HG03060 (cell line): Measurements from ENCODE around the gene ZRANB1.
"Not testable (repeated sequence)": the region's sequence is repeated elsewhere in the genome, so short reads cannot be mapped to it uniquely, and the experiment has no call there.

Experiments used
- ATAC-seq: cut with Tn5 transposase; IDR thresholded peaks from one replicate; pipeline ENCODE4 v1.9.1; 2021; ENCODE audit warnings: low read depth, moderate number of reproducible peaks; ENCODE audit not compliant: unreplicated experiment

ZRANB1 gene

DNA sequence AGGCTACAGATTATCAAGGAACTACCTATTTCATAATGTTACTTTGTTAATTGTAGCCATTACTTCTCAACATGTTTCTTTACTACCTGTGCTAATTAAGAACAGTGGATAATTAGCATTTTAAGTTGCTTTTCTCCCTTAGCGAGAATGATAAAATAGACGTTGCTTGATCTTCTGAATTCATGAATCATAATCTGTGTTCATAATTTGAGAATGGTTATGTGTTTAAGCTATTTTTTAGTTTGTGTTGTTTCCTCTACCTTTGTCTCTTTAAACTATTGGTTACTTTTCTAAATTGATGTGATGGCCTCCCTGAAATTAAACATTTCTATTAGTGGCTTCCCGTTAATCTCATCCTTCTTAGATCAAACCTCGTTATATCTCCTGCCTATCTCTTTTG lies at the start of gene ZRANB1:
ZRANB1 (plus strand) TSS at position 301 of the 400 bp plus-strand sequence. CDS start 371 bp downstream, outside the sequence.
- ATAC-seq: no peak

DNA sequence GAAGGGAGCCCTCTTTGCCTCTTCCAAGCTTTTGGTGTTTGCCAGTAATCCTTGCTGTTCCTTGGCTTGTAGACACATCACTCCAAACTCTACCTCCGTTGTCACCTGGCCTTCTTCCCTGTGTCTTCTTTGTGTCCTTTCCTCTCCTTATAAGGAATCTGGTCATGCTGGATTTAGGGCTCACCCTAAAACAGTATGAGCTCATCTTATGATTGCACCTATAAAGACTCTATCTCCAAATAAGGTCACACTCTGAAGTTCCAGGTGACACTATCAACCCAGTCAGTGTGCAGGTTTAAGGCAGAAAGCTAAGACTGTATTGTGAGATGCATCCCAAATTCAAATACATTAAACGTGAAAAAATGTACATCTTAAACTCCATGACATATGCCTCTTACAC lies 49.0 kb upstream of the ZRANB1 start:
- no peak for ATAC-seq

GRCh38 chr10:124894569-124895215 lies 47.2 kb upstream of the ZRANB1 start:
- ATAC-seq: no peak

DNA sequence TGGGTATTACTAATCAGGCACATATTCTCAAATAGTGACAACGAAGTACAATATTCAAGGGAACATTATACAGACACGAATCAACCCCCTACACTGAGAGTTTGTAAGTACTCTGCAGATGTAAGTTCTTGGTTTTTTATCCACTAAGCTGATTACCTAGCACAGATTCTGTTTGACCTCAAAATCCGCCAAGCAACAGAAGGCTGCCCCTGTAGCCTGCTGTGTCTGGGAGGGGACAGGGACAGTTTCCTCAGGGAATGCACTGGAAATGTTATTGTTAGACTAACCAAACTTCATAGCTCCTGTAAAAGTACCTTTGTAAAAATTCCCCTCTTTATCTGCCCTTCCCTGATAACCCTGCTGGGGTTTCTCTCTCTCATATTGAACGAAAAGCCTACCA lies 45.2 kb upstream of the ZRANB1 start:
- ATAC-seq: no peak

DNA sequence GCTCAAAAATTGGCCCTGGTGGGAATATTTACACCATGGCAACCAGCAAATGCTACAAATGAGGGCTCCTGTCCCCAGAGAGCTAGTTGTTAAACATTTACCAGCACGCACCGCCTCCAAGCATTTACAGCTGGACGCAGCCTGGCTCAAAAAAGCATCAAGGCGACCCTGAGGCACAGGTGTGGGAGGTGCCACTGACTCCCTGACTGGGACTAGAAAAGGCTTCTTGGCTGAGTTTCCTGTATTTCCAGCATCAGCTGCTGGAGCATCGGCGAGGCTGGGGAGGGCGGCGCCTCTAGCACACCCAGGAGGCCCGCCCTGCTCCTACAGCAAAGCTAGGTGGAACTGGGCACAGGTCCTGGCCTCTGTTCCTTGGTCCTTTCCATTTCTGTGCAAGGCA lies 43.5 kb upstream of the ZRANB1 start:
- no peak for ATAC-seq

DNA sequence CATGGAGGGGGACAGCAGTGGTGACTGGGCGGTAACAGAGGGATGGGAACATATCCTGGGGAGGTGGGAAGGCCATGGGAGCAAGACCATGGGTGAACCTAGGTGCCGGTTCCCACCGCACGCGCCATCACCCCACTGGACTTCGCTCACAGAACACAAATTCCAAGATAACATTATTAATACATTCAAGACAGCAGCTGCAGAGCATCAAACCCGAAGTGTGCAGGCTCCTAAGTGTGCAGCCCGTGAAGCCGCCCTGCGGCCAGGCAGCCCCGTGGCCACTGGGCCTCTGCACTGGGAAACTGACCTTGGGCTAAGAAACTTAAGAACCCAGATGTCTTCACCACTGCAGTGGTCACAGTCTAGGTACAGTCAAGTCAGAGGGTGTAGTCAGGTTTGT lies 42.8 kb upstream of the ZRANB1 start:
- no peak for ATAC-seq

- no peak for ATAC-seq
These were observed 39.5 kb upstream of the ZRANB1 start for GRCh38 chr10:124902462-124902861.

DNA sequence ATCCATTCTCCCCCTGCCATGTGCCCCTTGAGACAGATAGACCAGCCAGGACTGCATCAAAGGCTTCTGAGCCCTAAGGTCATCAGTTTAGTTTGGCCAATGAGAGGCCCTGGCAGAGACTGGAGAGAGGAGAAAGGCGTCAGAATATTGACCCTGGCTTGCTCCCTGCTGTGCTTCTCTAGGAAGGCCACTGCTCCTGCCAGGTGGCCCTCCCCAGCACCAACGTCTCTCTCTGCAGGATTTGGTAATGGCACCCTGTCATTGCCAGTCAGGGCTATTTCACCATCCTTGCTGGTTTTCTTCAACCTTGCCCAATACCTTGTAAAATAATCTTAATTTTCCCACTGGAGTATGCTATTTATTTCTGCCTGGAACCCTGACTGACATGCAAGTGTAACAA lies 38.8 kb upstream of the ZRANB1 start:
- no peak for ATAC-seq

- ATAC-seq: no peak
These were observed 37.1 kb upstream of the ZRANB1 start for GRCh38 chr10:124904796-124905195.

DNA sequence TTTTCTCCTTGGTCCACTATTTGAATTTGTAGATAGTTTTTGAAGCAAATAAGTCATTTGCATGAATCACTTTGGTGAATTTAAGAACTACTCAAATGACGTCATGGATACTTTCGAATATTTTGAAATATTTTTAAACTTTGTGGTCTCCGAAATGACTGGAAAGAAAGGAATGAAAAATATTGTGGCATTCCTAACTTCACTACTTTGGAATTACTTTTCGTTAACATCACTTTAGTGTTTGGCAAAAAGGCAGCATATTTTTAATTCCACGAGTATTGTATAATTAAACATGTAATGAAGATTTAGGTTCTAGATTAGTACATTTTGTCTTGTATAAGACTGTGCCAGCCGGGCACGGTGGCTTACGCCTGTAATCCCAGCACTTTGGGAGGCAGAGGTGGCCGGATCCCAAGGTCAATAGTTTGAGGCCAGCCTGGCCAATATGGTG lies 35.3 kb upstream of the ZRANB1 start:
- ATAC-seq: no peak

- no peak for ATAC-seq
These were observed 32.4 kb upstream of the ZRANB1 start for GRCh38 chr10:124909563-124909962.

- no peak for ATAC-seq
These were observed 30.5 kb upstream of the ZRANB1 start for GRCh38 chr10:124911124-124912067.

- no peak for ATAC-seq
These were observed 29.6 kb upstream of the ZRANB1 start for GRCh38 chr10:124912101-124912886.

- ATAC-seq: no peak
These were observed 28.8 kb upstream of the ZRANB1 start for GRCh38 chr10:124913167-124913566.

GRCh38 chr10:124914398-124914797 lies 27.5 kb upstream of the ZRANB1 start:
- ATAC-seq: not testable (repeated sequence)

GRCh38 chr10:124916098-124916584 lies 25.8 kb upstream of the ZRANB1 start:
- no peak for ATAC-seq

GRCh38 chr10:124916585-124917427 lies 25.1 kb upstream of the ZRANB1 start:
- peak; percentile 75 for ATAC-seq

GRCh38 chr10:124917428-124918190 lies 24.3 kb upstream of the ZRANB1 start:
- no peak for ATAC-seq

DNA sequence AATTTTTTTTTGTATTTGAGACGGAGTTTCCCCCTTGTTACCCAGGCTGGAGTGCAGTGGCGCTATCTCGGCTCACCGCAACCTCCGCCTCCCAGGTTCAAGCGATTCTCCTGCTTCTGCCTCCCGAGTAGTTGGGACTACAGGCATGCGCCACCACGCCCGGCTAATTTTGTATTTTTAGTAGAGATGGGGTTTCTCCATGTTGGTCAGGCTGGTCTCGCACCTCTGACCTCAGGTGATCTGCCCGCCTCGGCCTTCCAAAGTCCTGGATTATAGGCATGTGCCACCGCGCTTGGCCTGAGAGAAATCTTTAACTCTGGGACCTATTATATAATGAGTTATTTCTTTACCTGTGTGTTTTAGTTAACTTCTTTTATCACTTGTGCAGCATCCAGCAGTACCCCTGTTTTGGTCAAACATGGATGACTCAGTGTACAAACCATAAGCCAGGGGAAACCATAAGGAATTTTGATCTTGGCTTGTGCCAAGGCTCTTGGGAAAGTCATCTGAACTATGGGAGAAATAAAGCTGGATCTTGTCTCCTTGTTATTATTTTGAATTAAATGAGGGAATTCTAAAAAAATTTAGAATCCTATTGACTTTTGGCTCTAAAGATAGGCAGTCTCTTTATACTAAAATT lies 23.6 kb upstream of the ZRANB1 start:
- no peak for ATAC-seq
